HG03095 (cell line): Measurements from ENCODE around the gene ELL.

ENCODE experiments used
- ATAC-seq: cut with Tn5 transposase; IDR thresholded peaks from one replicate; pipeline ENCODE4 v1.9.1; 2021; ENCODE audit warnings: moderate library complexity; ENCODE audit not compliant: unreplicated experiment

Gene ELL

DNA sequence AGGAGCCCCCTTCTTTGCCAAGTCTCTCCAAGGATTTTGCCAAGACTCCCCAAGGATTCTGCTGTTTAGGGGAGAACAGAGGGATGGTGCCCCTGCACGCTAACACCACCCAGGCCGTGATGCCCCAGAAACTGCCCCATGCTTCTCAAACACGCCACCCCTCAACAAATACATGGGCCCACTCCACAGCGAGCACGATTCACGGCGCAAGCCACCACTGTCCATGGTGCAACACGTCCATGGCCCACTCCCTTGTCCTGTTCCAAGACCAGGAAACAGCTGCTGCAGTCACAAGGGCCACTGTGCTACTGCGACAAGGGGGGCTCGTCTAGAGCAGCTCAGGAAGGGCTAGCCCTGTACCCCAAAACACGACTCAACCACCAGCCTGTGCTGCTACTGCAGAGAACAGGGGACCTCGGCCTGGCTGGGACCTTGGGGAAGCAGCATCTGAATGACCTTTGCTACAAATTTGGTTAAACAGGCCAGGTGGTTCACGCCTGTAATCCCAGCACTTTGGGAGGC lies 47.4 kb downstream of the ELL start:
- ATAC-seq = no peak

DNA sequence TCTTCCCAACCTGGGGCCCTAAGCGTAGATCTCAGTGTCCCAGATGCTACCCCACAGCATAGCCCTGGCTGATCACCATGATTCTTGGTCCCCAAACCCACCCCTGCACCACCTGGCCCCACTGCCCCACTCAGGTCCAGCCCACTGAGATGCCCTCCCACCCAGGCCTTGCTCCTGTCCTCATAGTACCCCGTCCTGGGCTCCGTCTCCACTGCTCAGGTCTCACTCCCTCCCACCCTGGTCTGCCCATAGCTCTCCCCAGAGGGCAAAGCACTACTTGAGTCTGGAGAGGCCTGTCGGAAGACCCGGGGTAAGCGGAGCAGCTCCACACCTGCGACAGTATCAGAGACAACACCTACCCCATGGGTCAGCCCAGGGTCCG lies 48.2 kb downstream of the ELL start:
- ATAC-seq = no peak

DNA sequence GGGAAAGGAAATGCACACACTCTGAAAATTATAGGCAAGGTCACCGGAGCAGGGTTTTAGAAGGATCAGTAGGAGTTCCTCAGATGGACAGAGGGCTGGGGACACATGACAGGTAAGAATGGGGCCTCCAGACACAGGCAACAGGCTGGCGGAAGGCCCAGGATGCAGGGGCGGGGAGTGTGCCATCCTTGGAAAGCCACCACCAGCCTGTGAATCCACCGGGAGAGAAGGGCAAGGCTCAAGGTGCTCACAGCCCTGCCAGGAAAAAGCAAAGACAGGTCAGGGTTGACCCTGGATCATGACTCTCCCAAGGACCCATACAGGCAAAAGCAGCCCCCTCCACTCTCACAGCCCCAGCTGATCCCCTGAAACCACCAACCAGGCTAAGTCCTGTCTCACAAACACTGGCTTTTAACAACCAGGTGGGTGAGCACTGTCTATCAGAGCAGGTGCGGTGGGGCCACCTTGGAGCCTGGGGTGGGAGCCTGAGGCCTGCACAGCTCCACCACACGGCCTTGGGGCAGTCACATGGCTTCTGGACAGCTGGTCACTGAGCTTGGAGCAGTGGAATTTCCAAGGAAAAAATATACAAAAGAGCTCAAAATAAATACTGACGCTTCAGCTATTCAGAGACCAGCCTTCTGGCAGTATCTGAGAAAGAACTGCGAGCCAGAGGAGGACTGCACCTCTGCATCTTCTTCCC lies 48.7 kb downstream of the ELL start:
- ATAC-seq = no peak

DNA sequence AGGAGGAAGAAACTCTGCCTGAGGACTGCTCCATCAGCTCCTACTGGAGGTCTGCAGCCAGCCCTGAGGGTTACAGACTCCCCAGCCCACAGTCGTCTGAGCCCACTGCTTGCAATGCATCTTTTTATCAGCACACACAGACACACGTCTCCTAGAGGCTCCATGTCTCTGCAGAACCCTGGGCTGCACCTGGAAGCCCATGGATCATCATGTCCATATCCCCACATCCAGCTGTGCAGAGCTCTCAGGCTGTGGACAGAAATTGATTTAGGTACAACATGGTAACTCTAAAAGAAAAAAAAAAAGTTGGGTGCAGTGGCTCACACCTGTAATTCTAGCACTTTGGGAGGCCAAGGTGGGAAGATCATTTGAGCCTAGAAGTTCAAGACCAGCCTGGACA lies 51.1 kb downstream of the ELL start:
- ATAC-seq = no peak

DNA sequence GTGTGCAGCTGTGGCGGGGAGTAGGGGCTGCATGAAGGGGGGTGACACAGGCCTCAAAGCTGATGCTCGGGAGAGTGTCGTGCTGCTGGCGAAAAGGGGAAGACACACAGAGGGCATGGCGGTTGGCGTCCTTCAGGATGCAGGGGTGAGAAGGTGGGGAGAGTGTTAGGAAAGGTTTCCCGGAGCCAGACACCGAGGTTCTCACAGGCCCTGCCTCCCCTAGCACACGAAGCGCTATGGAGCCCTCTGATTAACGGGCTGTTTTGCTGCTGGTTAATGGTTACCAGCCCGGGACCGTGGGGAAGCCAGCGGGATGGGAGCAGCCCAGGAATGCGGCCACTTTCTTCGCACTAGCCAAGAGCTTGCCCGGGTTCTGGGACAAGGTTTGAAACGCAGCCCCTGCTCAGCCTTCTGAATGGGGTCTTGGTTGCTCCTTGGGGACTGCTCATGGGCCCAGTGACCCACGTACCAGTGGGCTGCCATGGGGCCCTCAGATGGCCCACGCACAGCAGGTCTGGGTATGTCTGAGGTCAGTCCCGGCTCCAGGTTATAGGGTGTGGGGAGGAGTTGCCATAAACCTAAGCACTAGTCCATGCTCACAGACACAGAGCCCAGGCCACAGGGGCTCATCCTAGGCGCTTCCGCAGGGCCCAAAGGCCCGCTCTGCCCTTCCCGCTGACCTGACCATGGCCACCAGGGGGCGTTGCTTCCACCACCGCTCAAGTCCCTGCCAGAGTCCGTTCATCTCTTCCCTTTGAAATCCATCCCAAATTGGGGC lies 52.6 kb downstream of the ELL start:
- ATAC-seq = no peak

DNA sequence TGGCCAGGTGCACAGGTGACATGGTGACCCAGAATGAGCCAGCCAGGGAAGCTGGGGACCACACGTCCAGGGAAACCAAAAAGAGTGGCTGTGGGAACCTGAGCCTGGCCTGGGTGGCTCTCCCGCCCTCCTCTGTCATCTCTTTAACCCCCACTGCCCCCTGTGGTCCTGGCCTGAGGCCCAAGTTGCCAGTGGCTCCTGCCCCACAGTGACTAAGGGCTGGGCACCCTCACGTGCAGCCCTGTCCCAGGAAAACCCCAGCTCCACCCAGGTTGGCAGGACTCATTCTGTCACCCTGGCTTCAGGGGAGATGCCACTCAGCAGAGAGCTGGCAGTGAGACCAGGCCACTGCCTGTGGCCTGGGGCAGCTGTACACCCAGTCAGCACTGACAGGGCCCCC lies 53.4 kb downstream of the ELL start:
- ATAC-seq = no peak

- ATAC-seq = no peak
Measured at GRCh38 chr19:18467978-18468377, 53.9 kb downstream of the ELL start.

GRCh38 chr19:18466354-18466753 lies 55.5 kb downstream of the ELL start:
- ATAC-seq = no peak

- no peak for ATAC-seq
Measured at GRCh38 chr19:18465964-18466339, 55.9 kb downstream of the ELL start.

- no peak for ATAC-seq
Measured at GRCh38 chr19:18465214-18465963, 56.5 kb downstream of the ELL start.

DNA sequence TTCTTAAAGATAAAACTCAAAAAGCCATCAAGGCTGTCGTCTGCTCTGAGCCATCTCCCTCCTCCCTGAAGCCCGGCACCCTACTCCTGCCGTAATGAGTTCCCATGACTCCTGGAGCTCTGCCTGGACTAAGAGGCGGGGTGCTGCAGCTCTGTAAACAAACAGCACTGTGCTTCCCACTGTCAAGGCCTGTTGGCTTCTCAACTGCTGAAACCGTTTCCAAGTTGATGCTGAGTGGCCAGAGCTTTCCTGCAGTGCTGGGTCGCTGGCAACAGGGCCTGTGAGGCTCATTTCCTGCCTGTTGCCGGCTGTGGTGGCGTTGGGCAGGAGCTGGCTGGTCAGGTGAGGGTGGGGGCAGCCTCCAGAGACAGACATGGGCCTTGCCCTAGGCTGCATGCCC lies 57.2 kb downstream of the ELL start:
- ATAC-seq = no peak

GRCh38 chr19:18461471-18461870 lies 60.4 kb downstream of the ELL start:
- no peak for ATAC-seq

DNA sequence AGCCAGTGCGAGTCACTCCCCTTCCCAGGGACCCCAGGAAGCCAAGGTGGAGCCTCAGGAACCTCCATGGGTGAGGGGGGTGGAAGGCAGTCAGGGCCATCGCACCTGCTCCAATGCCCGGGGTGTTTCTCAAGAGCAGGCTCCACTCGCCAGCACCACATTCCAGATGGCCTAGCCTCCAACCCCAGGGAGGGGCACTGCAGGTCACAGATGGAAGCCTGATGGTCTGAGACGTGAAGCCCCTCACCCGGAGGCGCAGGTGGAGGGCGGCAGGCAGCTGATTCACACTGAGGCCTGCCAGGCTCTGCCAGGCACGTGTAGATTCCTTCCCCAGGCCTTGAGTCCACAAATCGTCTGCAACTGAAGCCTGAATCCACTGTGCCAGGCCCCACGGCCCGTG lies 61.0 kb downstream of the ELL start:
- ATAC-seq = no peak

DNA sequence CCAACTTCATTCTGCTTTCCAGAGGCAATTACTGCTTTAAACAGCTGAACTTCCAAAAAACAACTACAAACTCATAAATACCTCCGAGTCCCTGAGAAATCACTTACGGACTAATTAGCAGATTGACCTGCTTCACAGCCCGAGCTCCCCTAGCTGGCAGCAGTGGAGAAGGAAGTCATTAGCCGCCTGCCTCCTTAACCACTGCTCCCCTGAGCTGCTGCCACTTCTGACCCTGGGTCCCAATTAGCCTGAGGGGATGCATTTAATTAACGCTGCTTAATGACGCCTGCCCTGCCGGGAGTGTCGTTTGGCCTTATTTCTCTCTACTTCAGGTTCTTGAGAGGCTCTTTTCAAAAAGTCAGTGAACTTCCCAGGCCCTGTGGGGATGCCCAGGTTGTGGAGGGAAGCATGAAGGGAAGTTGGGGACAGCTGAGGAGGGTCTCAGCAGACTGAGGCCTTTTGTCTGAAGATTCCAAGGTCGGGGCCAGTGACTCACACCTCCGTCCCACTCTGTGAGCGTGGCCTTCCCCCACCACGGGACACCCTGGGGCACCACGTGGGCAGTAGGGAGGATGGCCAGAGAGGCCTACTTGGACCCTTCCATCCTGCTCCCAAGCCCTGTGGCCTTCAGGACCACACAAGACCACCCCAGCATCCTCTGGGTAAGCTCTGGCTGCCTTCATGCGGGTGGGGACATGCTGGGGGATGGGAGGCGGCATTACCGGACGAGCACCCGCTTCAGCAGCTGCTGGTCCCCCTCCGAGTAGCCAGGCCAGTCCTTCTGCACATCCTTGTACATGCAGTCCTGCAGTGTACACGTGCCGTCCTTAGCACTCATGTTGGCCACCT lies 64.2 kb downstream of the ELL start:
- ATAC-seq = no peak

DNA sequence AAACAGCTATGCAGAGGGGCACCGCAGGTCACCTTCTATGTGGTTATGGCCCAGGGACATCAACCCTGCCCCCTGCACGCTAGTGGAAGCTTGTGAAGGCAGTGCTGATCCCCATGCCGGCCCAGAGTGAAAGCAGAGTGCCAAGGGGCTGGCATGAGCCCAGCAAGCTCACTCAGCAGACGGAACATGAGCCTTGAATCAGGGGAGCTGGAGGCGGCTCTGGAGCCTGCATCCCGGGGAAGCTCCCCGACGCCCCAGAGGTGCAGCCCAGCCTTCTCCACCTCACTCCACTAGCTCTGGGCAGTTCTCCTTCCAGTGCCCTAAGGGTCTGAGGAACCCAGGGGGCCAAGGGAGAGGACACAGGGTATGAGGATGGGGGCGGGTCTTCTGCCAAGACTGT lies 64.9 kb downstream of the ELL start:
- no peak for ATAC-seq

DNA sequence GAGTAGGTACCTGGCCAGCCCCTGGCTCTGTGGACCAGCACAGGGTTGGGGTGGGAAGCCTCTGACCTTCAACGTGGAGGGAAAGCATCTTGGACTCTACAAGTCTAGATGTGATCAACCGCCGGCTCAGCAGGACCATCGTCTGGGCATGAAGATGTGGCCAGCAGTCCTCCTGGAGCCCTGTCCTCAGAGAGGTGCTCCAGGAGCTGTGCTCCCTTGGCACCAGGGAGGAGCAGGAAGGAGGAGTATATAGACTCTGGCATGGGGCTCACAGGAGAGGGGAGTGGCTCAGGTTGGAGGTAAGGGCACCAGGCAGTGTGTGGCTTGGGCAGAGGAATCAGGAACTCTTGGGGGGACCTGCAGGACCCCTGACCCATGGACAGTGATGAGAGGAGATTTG lies 65.6 kb downstream of the ELL start:
- no peak for ATAC-seq

GRCh38 chr19:18453269-18454024 lies 68.4 kb downstream of the ELL start:
- ATAC-seq = no peak

- no peak for ATAC-seq
Measured at GRCh38 chr19:18452386-18452785, 69.5 kb downstream of the ELL start.

- ATAC-seq = peak; percentile 43
Measured at GRCh38 chr19:18450931-18451836, 70.7 kb downstream of the ELL start.
